Activated CD4-positive, CD25-positive, alpha-beta regulatory T cell treated with anti-CD3 and anti-CD28 coated beads, Interleukin-2, amount 50 U/mL, for 16 hours (primary cell): ENCODE measurements around the gene RRBP1.
"Not testable (repeated sequence)": the region's sequence is repeated elsewhere in the genome, so short reads cannot be mapped to it uniquely, and the experiment has no call there.

ENCODE experiments used
- DNase-seq: peaks from one replicate; pipeline ENCODE4 v3.0.0-alpha.2; 2020; ENCODE audit warnings: low read depth, low spot score

Gene RRBP1

GRCh38 chr20:17664025-17664633, 17.9 kb downstream of the RRBP1 start:
- DNase-seq, result no peak

GRCh38 chr20:17663486-17663885, 18.6 kb downstream of the RRBP1 start:
- DNase-seq, result no peak

- no peak for DNase-seq
Observed at GRCh38 chr20:17663040-17663399, 19.0 kb downstream of the RRBP1 start.

- no peak for DNase-seq
Observed at GRCh38 chr20:17662333-17663039, 19.6 kb downstream of the RRBP1 start.

- DNase-seq, result no peak
Observed at GRCh38 chr20:17661121-17661744, 20.8 kb downstream of the RRBP1 start.

- no peak for DNase-seq
Observed at GRCh38 chr20:17660667-17661066, 21.4 kb downstream of the RRBP1 start.

- DNase-seq, result no peak
Observed at GRCh38 chr20:17659801-17660200, 22.2 kb downstream of the RRBP1 start.

GRCh38 chr20:17659344-17659743, 22.7 kb downstream of the RRBP1 start:
- DNase-seq, result not testable (repeated sequence)

- no peak for DNase-seq
Observed at GRCh38 chr20:17658648-17658993, 23.4 kb downstream of the RRBP1 start.

- DNase-seq, result no peak
Observed at GRCh38 chr20:17657898-17658647, 24.0 kb downstream of the RRBP1 start.

- no peak for DNase-seq
Observed at GRCh38 chr20:17657079-17657825, 24.8 kb downstream of the RRBP1 start.

GRCh38 chr20:17655865-17656479, 26.1 kb downstream of the RRBP1 start:
- no peak for DNase-seq

GRCh38 chr20:17655286-17655651, 26.8 kb downstream of the RRBP1 start:
- no peak for DNase-seq

- DNase-seq, result no peak
Observed at GRCh38 chr20:17654649-17655285, 27.3 kb downstream of the RRBP1 start.

- no peak for DNase-seq
Observed at GRCh38 chr20:17653835-17654648, 28.0 kb downstream of the RRBP1 start.

- no peak for DNase-seq
Observed at GRCh38 chr20:17652411-17652810, 29.6 kb downstream of the RRBP1 start.

GRCh38 chr20:17651760-17652388, 30.2 kb downstream of the RRBP1 start:
- DNase-seq, result no peak

GRCh38 chr20:17651129-17651759, 30.8 kb downstream of the RRBP1 start:
- DNase-seq, result no peak
